ELF-1 (cell line): Measurements from ENCODE around the gene GPHA2.

Experiments
- DNase-seq: peaks from one replicate; pipeline ENCODE4 v3.0.0-alpha.2; 2016; ENCODE audit warnings: low read depth, low spot score

GPHA2 gene

GRCh38 chr11:64910451-64911093, 25.1 kb downstream of the GPHA2 start:
- DNase-seq: no peak

GRCh38 chr11:64909653-64910343, 25.9 kb downstream of the GPHA2 start:
- DNase-seq: no peak

GRCh38 chr11:64908766-64909165, 26.9 kb downstream of the GPHA2 start:
- no peak for DNase-seq

- DNase-seq: no peak
Observed at GRCh38 chr11:64906314-64906635, 29.4 kb downstream of the GPHA2 start.

GRCh38 chr11:64905516-64906313, 30.0 kb downstream of the GPHA2 start:
- DNase-seq: no peak

- no peak for DNase-seq
Observed at GRCh38 chr11:64903291-64903833, 32.3 kb downstream of the GPHA2 start.

- DNase-seq: no peak
Observed at GRCh38 chr11:64902102-64902900, 33.4 kb downstream of the GPHA2 start.

GRCh38 chr11:64900774-64901173, 34.9 kb downstream of the GPHA2 start:
- DNase-seq: no peak

- no peak for DNase-seq
Observed at GRCh38 chr11:64900263-64900678, 35.4 kb downstream of the GPHA2 start.

GRCh38 chr11:64898541-64898940, 37.2 kb downstream of the GPHA2 start:
- no peak for DNase-seq

- DNase-seq: no peak
Observed at GRCh38 chr11:64898076-64898445, 37.6 kb downstream of the GPHA2 start.

GRCh38 chr11:64897381-64898075, 38.2 kb downstream of the GPHA2 start:
- DNase-seq: no peak

GRCh38 chr11:64896448-64897022, 39.2 kb downstream of the GPHA2 start:
- DNase-seq: no peak

- DNase-seq: no peak
Observed at GRCh38 chr11:64894812-64895452, 40.8 kb downstream of the GPHA2 start.

- peak; percentile 71 for DNase-seq
Observed at GRCh38 chr11:64894070-64894811, 41.5 kb downstream of the GPHA2 start.

GRCh38 chr11:64893194-64894069, 42.3 kb downstream of the GPHA2 start:
- DNase-seq: no peak

- no peak for DNase-seq
Observed at GRCh38 chr11:64892838-64893193, 42.9 kb downstream of the GPHA2 start.

GRCh38 chr11:64892411-64892831, 43.3 kb downstream of the GPHA2 start:
- no peak for DNase-seq

GRCh38 chr11:64891880-64892279, 43.8 kb downstream of the GPHA2 start:
- DNase-seq: no peak
